HG02588 (cell line): ENCODE measurements around the gene CDRT4.
"Not testable (repeated sequence)": the region's sequence is repeated elsewhere in the genome, so short reads cannot be mapped to it uniquely, and the experiment has no call there.

ENCODE experiments used
- ATAC-seq: cut with Tn5 transposase; IDR thresholded peaks from one replicate; pipeline ENCODE4 v1.9.1; 2021; ENCODE audit warnings: mild to moderate bottlenecking, moderate library complexity; ENCODE audit not compliant: unreplicated experiment

CDRT4 gene

GRCh38 chr17:15462976-15463772, 4.2 kb downstream of the CDRT4 start:
- ATAC-seq, result no peak

GRCh38 chr17:15457723-15458094, 9.7 kb downstream of the CDRT4 start:
- ATAC-seq, result no peak

GRCh38 chr17:15456972-15457722, 10.3 kb downstream of the CDRT4 start:
- ATAC-seq, result no peak

- ATAC-seq, result no peak
Observed at GRCh38 chr17:15456496-15456895, 10.9 kb downstream of the CDRT4 start.

GRCh38 chr17:15454346-15454745, 13.1 kb downstream of the CDRT4 start:
- ATAC-seq, result no peak

- no peak for ATAC-seq
Observed at GRCh38 chr17:15453782-15454181, 13.6 kb downstream of the CDRT4 start.

- no peak for ATAC-seq
Observed at GRCh38 chr17:15453246-15453645, 14.2 kb downstream of the CDRT4 start.

GRCh38 chr17:15452746-15453145, 14.7 kb downstream of the CDRT4 start:
- no peak for ATAC-seq

- no peak for ATAC-seq
Observed at GRCh38 chr17:15451680-15452079, 15.7 kb downstream of the CDRT4 start.

- ATAC-seq, result no peak
Observed at GRCh38 chr17:15448580-15448956, 18.9 kb downstream of the CDRT4 start.

- no peak for ATAC-seq
Observed at GRCh38 chr17:15447928-15448579, 19.4 kb downstream of the CDRT4 start.

- no peak for ATAC-seq
Observed at GRCh38 chr17:15446036-15446435, 21.4 kb downstream of the CDRT4 start.

GRCh38 chr17:15444805-15445204, 22.6 kb downstream of the CDRT4 start:
- no peak for ATAC-seq

GRCh38 chr17:15442311-15443180, 24.9 kb downstream of the CDRT4 start:
- no peak for ATAC-seq

- no peak for ATAC-seq
Observed at GRCh38 chr17:15441315-15441714, 26.1 kb downstream of the CDRT4 start.

GRCh38 chr17:15440347-15440746, 27.1 kb downstream of the CDRT4 start:
- no peak for ATAC-seq

GRCh38 chr17:15439205-15439985, 28.0 kb downstream of the CDRT4 start:
- ATAC-seq, result not testable (repeated sequence)

GRCh38 chr17:15438491-15439105, 28.8 kb downstream of the CDRT4 start:
- no peak for ATAC-seq

- no peak for ATAC-seq
Observed at GRCh38 chr17:15437303-15437635, 30.2 kb downstream of the CDRT4 start.
